HG03460 (cell line): ENCODE measurements around the gene ZNF547.
"Not testable (repeated sequence)": the region's sequence is repeated elsewhere in the genome, so short reads cannot be mapped to it uniquely, and the experiment has no call there.

Experiments
- ATAC-seq: cut with Tn5 transposase; IDR thresholded peaks from one replicate; pipeline ENCODE4 v1.9.1; 2021; ENCODE audit not compliant: unreplicated experiment

The ZNF547 gene

DNA sequence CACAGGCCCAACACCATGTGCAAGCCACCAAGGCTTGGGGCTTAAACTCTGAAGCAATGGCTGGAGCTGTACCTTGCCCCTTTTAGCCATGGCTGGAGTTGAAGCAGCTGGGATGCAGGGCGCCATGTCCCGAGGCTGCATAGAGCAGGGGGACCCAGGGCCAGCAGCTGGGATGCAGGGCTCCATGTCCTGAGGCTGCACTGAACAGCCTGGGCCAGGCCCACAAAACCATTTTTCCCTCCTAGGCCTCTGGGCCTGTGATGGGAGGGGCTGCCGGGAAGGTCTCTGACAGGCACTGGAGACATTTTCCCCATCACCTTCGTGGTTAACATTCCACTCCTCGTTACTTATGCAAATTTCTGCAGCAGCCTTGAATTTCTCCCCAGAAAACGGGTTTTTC lies 10.8 kb downstream of the ZNF547 start:
- no peak for ATAC-seq

DNA sequence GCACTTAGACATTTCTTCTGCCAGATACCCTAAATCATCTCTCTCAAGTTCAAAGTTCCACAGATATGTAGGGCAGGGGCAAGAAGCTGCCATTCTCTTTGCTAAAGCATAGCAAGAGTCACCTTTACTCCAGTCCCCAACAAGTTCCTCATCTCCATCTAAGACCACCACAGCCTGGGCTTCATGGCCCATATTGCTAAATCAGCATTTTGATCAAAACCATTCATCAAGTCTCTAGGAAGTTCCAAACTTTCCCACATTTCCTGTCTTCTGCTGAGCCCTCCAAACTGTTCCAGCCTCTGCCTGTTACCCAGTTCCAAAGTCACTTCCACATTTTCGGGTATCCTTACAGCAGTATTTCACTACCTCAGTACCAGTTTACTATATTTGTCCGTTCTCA lies 11.3 kb downstream of the ZNF547 start:
- ATAC-seq, result not testable (repeated sequence)

DNA sequence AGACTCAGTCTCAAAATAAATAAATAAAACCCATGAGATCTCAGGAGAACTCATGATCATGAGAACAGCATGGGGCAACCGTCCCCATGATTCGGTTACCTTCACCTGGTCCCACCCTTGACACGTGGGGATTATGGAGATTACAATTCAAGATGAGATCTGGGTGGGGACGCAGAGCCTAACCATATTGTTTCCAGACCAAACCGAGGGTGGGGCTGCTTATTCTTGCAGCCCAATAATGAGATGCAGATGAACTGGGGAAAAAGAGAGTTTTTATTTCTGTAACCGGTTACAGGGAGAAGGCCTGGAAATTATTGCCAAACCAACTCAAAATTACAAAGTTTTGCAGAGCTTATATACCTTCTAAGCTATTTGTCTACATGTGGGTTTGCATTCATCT lies 12.8 kb downstream of the ZNF547 start:
- no peak for ATAC-seq

DNA sequence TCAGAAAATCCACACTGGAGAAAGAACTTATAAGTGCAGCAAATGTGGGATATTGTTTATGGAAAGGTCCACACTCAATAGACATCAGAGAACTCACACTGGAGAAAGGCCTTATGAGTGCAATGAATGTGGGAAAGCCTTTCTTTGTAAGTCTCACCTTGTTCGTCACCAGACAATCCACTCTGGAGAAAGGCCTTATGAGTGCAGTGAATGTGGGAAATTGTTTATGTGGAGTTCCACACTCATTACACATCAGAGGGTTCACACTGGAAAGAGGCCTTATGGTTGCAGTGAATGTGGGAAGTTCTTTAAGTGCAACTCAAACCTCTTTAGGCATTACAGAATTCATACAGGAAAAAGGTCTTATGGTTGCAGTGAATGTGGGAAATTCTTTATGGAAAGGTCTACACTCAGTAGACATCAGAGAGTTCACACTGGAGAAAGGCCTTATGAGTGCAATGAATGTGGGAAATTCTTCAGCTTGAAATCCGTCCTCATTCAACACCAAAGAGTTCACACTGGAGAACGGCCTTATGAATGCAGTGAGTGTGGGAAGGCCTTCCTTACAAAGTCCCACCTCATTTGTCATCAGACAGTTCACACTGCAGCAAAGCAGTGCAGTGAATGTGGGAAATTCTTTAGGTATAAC lies 14.3 kb downstream of the ZNF547 start:
- no peak for ATAC-seq

DNA sequence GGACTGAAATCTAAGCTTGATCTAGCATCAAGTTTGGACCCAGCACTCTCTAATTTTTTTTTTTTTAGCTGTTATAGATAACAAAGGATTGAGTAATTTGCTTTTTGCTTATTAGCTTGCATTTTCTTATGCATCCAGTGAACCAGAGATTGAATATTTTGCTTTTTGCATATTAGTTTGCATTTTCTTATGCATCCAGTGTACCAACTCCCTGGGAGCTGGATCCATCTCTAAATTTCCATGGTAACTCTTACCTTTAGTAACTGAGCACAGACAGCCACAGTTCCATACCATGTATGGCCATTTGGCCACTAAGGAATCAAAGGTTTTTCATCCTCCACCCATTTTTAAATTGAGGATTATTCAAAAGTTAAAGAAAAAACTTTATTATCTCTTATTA lies 17.6 kb downstream of the ZNF547 start:
- no peak for ATAC-seq

DNA sequence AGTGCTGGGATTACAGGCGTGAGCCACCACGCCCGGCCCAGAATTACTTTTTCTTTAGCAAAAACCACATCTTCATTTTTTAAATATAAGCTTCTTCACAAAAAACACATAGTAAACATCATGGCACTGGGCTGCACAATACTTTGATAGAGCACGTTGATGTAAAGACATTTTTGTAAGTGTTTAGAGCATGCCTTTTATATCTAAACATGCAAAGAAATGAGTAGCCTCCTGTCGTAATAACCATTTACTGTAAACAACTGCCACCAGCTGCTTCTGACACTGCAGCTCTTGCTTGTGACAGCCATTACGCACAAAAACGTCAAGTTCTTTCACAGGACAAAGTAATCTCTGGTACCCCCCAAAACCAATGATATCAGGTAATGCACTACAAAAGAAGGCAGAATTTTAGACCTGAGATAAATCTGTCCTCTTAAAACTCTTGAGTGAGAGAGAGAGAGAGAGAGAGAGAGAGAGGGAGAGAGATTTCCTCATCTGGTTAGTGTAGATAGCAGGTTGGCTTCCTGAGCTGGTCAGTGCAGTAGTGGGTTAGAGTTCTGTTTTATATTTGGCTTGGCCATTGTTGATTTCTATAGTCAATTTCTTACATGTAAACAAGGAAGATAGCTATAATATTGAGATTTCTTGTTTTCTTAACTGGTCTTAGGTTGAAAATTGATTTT lies 19.6 kb downstream of the ZNF547 start:
- ATAC-seq, result no peak

DNA sequence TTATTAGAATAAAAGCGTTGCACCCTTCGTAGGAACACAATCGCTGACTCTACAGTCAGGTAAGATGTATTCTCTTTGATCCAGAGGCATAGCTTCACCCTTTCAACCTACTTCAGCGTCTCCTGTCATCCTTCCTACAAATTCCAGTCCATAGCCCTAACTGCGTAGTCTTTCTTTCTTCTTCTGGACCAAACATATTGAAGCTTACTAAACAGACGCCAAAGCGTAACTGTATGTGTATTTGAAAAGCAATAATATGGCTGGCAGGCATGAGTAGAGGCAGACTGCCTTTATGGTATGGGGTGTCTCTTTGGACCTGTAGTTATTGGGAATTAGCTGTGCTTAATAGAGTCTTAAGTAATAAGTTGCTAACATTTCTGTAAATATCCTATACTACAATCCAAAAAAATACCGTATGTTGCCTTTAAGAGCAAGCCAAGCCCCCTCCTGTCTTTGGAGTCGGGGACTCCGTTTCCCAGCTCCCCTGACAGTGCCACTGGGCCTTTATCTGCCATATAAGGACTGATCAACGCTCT lies 25.9 kb downstream of the ZNF547 start:
- peak; percentile 3 for ATAC-seq

DNA sequence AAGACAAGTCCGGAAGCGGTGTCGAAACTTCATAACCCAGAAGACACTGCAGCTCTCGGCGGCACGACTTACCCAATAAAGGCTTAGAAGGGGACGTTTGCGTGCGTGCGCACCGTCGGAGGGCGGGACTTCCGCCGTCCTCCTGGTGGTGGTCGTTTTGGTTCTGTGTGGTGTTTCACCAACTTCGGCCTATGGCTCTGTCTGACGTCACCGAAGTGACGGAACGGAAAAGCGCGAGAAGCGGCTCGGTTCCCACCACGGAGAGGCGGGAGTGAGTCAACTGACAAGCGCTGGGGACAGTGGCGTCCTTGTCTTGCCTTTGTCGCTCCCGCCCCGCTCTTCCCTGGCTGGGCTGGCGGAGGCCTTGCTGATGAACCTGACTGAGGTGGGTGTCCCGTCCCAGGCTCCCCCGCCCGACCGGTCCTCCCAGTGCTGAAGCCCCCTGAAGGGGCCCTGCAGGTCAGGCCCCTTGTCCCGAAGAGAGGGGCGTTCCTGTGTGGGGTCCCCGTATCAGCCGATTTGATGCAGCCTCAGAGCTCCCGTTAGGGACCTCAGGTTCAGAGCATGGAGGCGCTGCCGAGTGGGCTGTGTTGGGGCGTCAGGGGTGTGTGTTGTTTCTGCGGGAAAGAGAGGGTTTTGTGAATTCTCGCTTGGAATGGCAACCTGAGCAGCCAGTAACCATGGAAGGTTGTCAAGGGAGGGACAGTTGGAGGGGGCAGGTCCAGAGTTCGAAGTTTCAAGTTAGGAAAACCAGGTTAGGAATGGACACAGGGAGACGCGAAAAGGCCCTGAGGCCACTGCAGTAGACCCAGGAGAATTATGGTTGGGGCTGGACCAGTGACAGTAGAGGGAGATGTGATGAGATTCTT lies 26.6 kb downstream of the ZNF547 start, which contains the start of gene ZNF548:
Gene ZNF548 (plus strand): TSS at position 125 of the 869 bp plus-strand sequence. CDS start 246 bp downstream, at position 371.
- ATAC-seq, result peak; percentile 94

DNA sequence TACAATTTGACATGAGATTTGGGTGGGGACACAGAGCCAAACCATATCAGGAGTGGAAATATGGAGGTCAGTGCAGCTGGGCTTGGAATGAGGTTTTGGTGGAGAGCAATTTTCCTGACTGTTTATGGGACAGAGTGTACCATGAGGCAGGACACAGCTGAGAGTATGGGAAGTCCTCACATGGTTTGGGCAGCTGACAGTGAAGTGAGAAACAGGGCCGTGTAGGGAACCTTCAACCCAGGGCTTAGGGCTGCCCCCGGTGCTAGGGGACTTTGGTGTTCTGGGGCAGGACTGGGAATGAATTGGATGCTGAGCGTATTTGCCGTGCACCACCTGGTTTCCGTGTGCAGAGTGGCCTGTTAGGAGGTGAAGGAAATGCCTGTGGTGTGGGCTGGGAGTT lies 32.4 kb downstream of the ZNF547 start:
- ATAC-seq, result no peak

DNA sequence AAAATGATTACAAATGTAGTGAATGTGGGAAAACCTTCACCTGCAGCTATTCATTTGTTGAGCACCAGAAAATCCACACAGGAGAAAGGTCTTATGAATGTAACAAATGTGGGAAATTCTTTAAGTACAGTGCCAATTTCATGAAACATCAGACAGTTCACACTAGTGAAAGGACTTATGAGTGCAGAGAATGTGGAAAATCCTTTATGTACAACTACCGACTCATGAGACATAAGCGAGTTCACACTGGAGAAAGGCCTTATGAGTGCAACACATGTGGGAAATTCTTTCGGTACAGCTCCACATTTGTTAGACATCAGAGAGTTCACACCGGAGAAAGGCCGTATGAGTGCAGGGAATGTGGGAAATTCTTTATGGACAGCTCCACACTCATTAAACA lies 35.5 kb downstream of the ZNF547 start:
- no peak for ATAC-seq

DNA sequence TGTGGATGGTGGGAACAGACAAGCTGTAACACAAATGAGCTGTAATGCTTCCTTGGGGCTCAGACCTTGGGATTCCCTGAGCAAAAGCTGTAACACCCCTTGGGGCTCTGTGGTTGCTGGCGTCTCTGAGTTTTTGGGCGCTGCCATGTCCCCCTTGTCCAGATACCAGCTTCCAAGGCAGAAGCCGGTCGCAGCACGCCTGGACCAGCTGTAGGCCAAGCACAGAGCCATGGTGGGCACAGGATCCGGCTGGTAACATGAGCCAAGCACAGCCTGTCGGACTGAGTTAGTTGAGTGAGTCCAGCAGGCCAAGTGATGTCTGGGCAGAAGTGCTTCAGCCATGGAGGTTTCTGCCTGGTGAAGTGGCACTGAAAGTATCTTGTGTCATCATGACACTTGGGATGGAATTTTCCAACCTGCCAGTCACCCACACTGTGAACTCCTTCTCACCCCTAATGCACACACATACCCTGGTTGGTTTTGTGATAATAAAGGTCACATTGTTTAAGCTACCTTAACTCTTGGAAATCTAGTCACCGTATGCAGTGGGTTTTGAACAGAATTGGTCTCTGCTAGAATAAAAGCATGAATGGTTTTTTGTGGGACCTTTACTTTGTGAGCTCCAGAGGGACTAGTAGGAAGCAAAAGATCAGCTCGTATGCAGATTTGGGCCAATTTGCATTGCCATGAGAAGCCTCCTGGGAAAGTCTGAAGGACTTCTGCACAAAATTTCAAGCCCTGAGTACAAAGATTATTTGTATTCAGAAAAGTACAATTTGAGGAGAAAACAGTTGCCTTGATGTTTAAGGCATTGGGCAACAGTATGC lies 40.6 kb downstream of the ZNF547 start:
- ATAC-seq, result no peak

DNA sequence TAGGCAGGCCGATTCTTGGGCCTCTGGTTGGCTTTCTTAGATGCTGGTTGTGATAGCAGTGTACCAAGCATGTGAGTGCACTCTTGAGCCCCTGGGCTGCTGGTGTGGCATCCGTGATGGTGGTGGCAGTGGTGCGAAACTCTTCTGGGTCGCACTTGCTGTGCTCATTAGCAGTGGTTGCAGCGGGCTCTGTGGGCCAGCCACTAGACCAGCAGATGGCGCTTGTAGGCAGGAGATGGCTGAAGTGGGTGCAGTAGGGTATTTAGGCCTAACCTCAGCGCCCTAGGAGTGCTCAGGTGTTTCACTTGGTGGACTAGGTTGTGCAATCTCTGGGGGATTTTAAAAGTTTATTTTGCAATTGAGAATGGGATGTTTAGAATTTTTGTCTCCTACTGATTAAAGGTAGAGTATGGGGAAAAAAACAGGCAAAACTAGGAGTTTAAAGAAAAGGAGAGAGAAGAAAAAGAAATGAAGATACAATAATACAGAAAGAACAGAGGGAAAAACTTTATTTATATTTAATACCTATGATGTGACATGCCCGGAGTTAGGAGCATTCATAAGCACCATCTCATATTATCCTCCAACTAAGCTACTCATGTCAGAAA lies 43.3 kb downstream of the ZNF547 start:
- ATAC-seq, result no peak

DNA sequence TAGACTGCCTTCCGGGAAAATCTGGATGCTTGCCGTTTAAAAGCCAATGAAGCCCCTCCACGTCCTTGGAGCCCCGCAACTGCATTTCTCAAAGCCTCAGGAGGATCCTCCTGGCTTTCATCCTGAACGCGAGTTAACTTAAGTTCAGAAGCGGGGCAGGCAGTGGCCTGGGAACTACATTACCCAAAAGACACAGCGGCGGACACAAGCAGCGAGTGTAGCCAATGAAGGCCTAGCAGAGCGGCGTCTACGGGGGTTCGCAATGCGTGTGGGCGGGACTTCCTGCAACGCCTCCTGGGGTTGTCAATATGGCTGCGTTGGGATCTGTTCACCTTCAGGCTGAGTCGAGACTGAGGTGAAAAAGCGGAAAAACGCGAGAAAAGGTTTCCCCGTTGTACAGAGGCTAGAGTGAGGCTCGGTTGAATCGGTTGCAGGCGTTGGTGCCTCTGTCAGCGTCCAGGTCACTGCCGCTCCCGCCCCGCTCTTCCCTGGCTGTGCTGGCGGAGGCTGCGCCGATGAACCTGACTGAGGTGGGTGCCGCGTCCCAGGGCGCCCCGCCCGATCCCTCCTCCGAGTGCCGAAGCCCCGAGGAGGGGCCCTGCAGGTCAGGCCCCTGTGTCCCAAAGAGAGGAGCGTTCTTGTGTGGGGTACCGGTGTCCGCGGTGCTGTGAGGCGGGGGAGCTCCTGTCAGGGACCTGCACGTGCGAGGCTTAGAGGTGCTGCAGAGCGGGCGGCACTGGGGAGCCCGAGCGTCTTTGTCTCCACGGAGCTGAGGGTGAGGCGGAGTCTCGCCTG lies 47.7 kb downstream of the ZNF547 start, which contains the start of gene ZNF17:
Gene ZNF17 (plus strand): TSS at position 285 of the 795 bp plus-strand sequence. CDS start 2,455 bp downstream, outside the sequence.
- ATAC-seq, result peak; percentile 98

DNA sequence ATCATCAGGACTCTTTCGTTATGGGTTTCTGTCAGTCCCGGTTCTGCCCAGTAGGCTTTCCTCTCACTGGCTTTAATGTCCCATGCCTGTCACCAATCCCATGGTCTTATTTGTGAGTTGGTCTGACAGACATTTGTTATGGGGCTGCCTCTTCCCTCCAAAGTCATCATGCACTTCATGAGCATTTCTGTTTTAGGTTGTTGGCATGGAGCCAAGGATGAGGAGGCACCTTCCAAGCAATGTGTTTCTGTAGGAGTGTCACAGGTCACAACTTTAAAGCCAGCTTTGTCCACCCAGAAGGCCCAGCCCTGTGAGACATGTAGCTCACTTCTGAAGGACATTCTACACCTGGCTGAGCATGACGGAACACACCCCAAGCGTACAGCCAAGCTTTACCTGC lies 56.1 kb downstream of the ZNF547 start:
- no peak for ATAC-seq

DNA sequence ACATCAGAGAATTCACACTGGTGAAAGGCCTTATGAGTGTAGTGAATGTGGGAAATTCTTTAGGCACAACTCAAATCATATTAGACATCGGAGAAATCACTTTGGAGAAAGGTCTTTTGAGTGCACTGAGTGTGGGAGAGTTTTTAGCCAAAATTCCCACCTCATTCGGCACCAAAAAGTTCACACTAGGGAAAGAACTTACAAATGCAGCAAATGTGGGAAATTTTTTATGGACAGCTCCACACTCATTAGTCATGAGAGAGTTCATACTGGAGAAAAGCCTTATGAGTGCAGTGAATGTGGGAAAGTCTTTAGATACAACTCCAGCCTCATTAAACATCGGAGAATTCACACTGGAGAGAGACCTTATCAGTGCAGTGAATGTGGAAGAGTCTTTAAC lies 57.7 kb downstream of the ZNF547 start:
- ATAC-seq, result no peak
